Activated CD8-positive, alpha-beta memory T cell treated with anti-CD3 and anti-CD28 coated beads for 48 hours (primary cell): ENCODE results near the gene TXLNG.
"Not testable (repeated sequence)": the region's sequence is repeated elsewhere in the genome, so short reads cannot be mapped to it uniquely, and the experiment has no call there.

ENCODE experiments used
- DNase-seq, 3 experiments: peaks; one replicate each; pipeline ENCODE4 v3.0.0-alpha.2; 2020; ENCODE audit warnings: low read depth in 2 of 3, low spot score in 2 of 3

The TXLNG gene

GRCh38 chrX:16786139-16786790 lies at the start of gene TXLNG:
Gene TXLNG (plus strand): TSS chrX:16786466. CDS start chrX:16786488, 22 bp downstream.
- peak; percentile 58 to 95 (median 92) for DNase-seq

GRCh38 chrX:16737024-16737423 lies 49.2 kb upstream of the TXLNG start:
- DNase-seq, result no peak

- no peak for DNase-seq
Observed at GRCh38 chrX:16739574-16739973, 46.7 kb upstream of the TXLNG start.

- no peak for DNase-seq
Observed at GRCh38 chrX:16743604-16744325, 42.5 kb upstream of the TXLNG start.

- no peak for DNase-seq
Observed at GRCh38 chrX:16745102-16745501, 41.2 kb upstream of the TXLNG start.

- DNase-seq, result no peak
Observed at GRCh38 chrX:16745659-16746058, 40.6 kb upstream of the TXLNG start.

GRCh38 chrX:16748425-16748824 lies 37.8 kb upstream of the TXLNG start:
- DNase-seq, result no peak

- DNase-seq, result no peak
Observed at GRCh38 chrX:16750136-16750535, 36.1 kb upstream of the TXLNG start.

GRCh38 chrX:16754019-16754418 lies 32.2 kb upstream of the TXLNG start:
- DNase-seq, result no peak

- no peak for DNase-seq
Observed at GRCh38 chrX:16756724-16757123, 29.5 kb upstream of the TXLNG start.

GRCh38 chrX:16761500-16761899 lies 24.8 kb upstream of the TXLNG start:
- not testable (repeated sequence) for DNase-seq

GRCh38 chrX:16762579-16762978 lies 23.7 kb upstream of the TXLNG start:
- no peak for DNase-seq

- DNase-seq, result no peak
Observed at GRCh38 chrX:16765594-16765993, 20.7 kb upstream of the TXLNG start.

- DNase-seq, result no peak
Observed at GRCh38 chrX:16770970-16771482, 15.2 kb upstream of the TXLNG start.

- no peak for DNase-seq
Observed at GRCh38 chrX:16771483-16772398, 14.5 kb upstream of the TXLNG start.

GRCh38 chrX:16772460-16772859 lies 13.8 kb upstream of the TXLNG start:
- DNase-seq, result no peak

- DNase-seq, result no peak
Observed at GRCh38 chrX:16774746-16775145, 11.5 kb upstream of the TXLNG start.

- DNase-seq, result no peak
Observed at GRCh38 chrX:16778545-16778944, 7.7 kb upstream of the TXLNG start.

GRCh38 chrX:16778993-16779392 lies 7.3 kb upstream of the TXLNG start:
- DNase-seq, result no peak

GRCh38 chrX:16779815-16780214 lies 6.5 kb upstream of the TXLNG start:
- not testable (repeated sequence) for DNase-seq

GRCh38 chrX:16783452-16783851 lies 2.8 kb upstream of the TXLNG start:
- DNase-seq, result no peak
